NT2/D1 (cell line): ENCODE data around the gene IFNL3.

Source experiments
- SUZ12 ChIP-seq: IDR thresholded peaks from 2 replicates; pipeline ENCODE4 v1.6.1; 2011; ENCODE audit not compliant: insufficient read length, insufficient read depth; ENCODE audit errors: extremely low read depth
- ZNF274 ChIP-seq: IDR thresholded peaks from 2 replicates; pipeline ENCODE4 v1.6.1; 2011; ENCODE audit warnings: mild to moderate bottlenecking, low read depth, low read length

DNA sequence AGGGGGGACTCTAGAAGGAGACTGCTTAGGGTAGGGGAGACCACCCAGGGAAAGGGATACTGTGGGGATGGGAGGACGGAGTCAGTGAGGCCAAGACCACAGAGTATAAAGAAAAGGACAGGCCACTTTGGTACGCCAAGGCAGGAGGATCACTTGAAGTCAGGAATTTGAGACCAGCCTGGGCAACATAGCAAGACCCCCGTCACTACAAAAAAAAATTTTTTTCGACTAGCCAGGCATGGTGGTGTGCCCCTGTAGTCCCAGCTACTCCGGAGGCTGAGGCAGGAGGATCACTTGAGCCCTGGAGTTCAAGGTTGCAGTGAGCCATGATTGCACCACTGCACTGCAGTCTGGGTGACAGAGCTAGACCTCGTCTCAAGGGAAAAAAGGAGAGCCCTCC lies 6.6 kb downstream of the IFNL3 start:
- TF ChIP-seq SUZ12 (no peak), ZNF274 (no peak)
